Keratinocyte (primary cell): ENCODE measurements around the gene ABCG1. TPM values are rescaled to one million over a fixed set of nuclear protein-coding genes. Genes with fewer than 3 reads are reported as not detected.

Source experiments
- DNase-seq: peaks from one replicate; pipeline ENCODE4 v3.0.0-alpha.2; 2011; ENCODE audit warnings: low read depth, missing footprints, low spot score
- FAIRE-seq: peaks from 2 replicates; lab custom pipeline; 2011; peaks lifted over from hg19 to GRCh38; lab: Jason Lieb, UNC
- H2AFZ ChIP-seq: 2 replicates; pipeline ENCODE4 v1.6.0; 2012; ENCODE audit warnings: low read length, control low read depth, inconsistent platforms; ENCODE audit not compliant: control insufficient read depth
- H3K27ac ChIP-seq: 2 replicates; pipeline ENCODE4 v1.5.1; 2011; ENCODE audit warnings: low read length; ENCODE audit not compliant: control insufficient read depth, insufficient read depth
- H3K27me3 ChIP-seq: 3 replicates; pipeline ENCODE4 v1.6.0; 2011; ENCODE audit warnings: low read length; ENCODE audit not compliant: control insufficient read depth, insufficient read depth; ENCODE audit errors: extremely low read depth
- H3K36me3 ChIP-seq, 2 experiments: 2 replicates in 1 of 2; 3 replicates in 1 of 2; pipeline ENCODE4 v1.5.1; 2011; ENCODE audit warnings: low read length in 2 of 2, mild to moderate bottlenecking in 1 of 2; ENCODE audit not compliant: control insufficient read depth in 2 of 2, insufficient read depth in 2 of 2; ENCODE audit errors: extremely low read depth in 1 of 2
- H3K4me1 ChIP-seq: 3 replicates; pipeline ENCODE4 v1.5.1; 2011; ENCODE audit warnings: low read length; ENCODE audit not compliant: control insufficient read depth, insufficient read depth; ENCODE audit errors: extremely low read depth
- H3K4me2 ChIP-seq: 3 replicates; pipeline ENCODE4 v1.6.0; 2011; ENCODE audit warnings: low read depth, low read length; ENCODE audit not compliant: control insufficient read depth, insufficient read depth; ENCODE audit errors: extremely low read depth
- H3K4me3 ChIP-seq, 3 experiments: fragments of 200-600 bp in 1 of 3; sonication (generic) in 1 of 3; 2 replicates in 2 of 3; 3 replicates in 1 of 3; pipeline ENCODE4 v1.5.1; 2011 to 2016; ENCODE audit warnings: low read length in 3 of 3, mild to moderate bottlenecking in 3 of 3, control low read depth in 2 of 3, inconsistent platforms in 1 of 3, low read depth in 1 of 3, mixed read lengths in 1 of 3, mixed run types in 1 of 3, moderate library complexity in 1 of 3; ENCODE audit not compliant: control insufficient read depth in 2 of 3, insufficient read depth in 2 of 3; ENCODE audit errors: extremely low read depth in 1 of 3
- H3K79me2 ChIP-seq: 2 replicates; pipeline ENCODE4 v1.6.0; 2012; ENCODE audit warnings: low read length; ENCODE audit not compliant: control insufficient read depth, insufficient read depth
- H3K9ac ChIP-seq: 3 replicates; pipeline ENCODE4 v1.6.0; 2011; ENCODE audit warnings: low read length; ENCODE audit not compliant: control insufficient read depth, insufficient read depth; ENCODE audit errors: extremely low read depth
- H3K9me1 ChIP-seq: 3 replicates; pipeline ENCODE4 v1.6.0; 2011; ENCODE audit warnings: low read length; ENCODE audit not compliant: control insufficient read depth, insufficient read depth; ENCODE audit errors: extremely low read depth
- H3K9me3 ChIP-seq: 2 replicates; pipeline ENCODE4 v1.5.1; 2012; ENCODE audit warnings: low read depth, low read length; ENCODE audit not compliant: control insufficient read depth
- H4K20me1 ChIP-seq: 3 replicates; pipeline ENCODE4 v1.6.0; 2011; ENCODE audit warnings: low read length; ENCODE audit not compliant: control insufficient read depth, insufficient read depth; ENCODE audit errors: extremely low read depth
- CTCF ChIP-seq, 3 experiments: IDR thresholded peaks in 1 of 3; conservative IDR thresholded peaks in 1 of 3; optimal IDR thresholded peaks in 1 of 3; 2 replicates in 2 of 3; 3 replicates in 1 of 3; pipeline versions ENCODE3 to v1.5.1; 2011; ENCODE audit warnings: low read length in 3 of 3, mild to moderate bottlenecking in 3 of 3, moderate library complexity in 2 of 3, control low read depth in 1 of 3, inconsistent platforms in 1 of 3; ENCODE audit not compliant: insufficient read depth in 2 of 3; ENCODE audit errors: extremely low read depth in 1 of 3
- EZH2 ChIP-seq: IDR thresholded peaks from one replicate; pipeline ENCODE4 v1.6.1; 2012; ENCODE audit warnings: inconsistent platforms, mild to moderate bottlenecking, low read length, moderate library complexity
- dilution Hi-C: fragments of 300-500 bp; cut with MboI; formaldehyde crosslinking; loops from one replicate; pipeline ENCODE4 v1.7.0; 2020; ENCODE audit warnings: low sequenced_read_pairs; ENCODE audit not compliant: extremely low pct_ligation_motif_present
- polyA plus RNA-seq, 5 experiments: library from polyadenylated mRNA; depleted of rRNA in 3 of 5; stranded (reverse) in 3 of 5; stranded (forward) in 1 of 5; unstranded in 1 of 5; fragments of >200 nt; gene quantifications; 1 replicate in 1 of 5; 2 replicates in 3 of 5; 3 replicates in 1 of 5; pipeline versions ENCODE4 v1.2.1 to v1.2.3, GENCODE V29; 2011 to 2012; ENCODE audit warnings: missing spikeins in 2 of 5, low read depth in 1 of 5, low replicate concordance in 1 of 5

The ABCG1 gene
- polyA plus RNA-seq, 1 donor (not counting 4 experiments of a cell fraction or from before 2014, with no cell fraction given), result 3.3 TPM

GRCh38 chr21:42343963-42344510 lies 125.1 kb downstream of the ABCG1 start:
- H3K9ac ChIP-seq, result no peak overlapping the region
- no peak for FAIRE-seq
- TF ChIP-seq CTCF (optimal IDR thresholded peaks at IDR 0.05 in 1 of 3, IDR thresholded peaks at IDR 0.05 in 1 of 3, conservative IDR thresholded peaks at IDR 0.05 in 1 of 3; ENCODE audit: extremely low read depth in 1 of 3, insufficient read depth in 2 of 3, low read length in 3 of 3) (no peak), EZH2 (no peak)

GRCh38 chr21:42344631-42345030 lies 125.7 kb downstream of the ABCG1 start:
- H3K9me1 ChIP-seq, result no peaks in the 10 kb centered on the region
- no peaks in the 10 kb centered on the region for H3K36me3 ChIP-seq
- no peaks in the 10 kb centered on the region for H3K27me3 ChIP-seq
- H4K20me1 ChIP-seq, result no peaks in the 10 kb centered on the region
- no peak overlapping the region for H3K4me2 ChIP-seq
- no peaks in the 10 kb centered on the region for H3K9me3 ChIP-seq
- H3K27ac ChIP-seq, result no peak overlapping the region
- dilution Hi-C loops, result loop anchor here (10.0 kb wide), 1 partner anchor 80 kb away; no protein-coding TSS in a partner anchor
- FAIRE-seq (no peak), DNase-seq (no peak)
- H3K79me2 ChIP-seq, result no peaks in the 10 kb centered on the region
- H3K4me1 ChIP-seq, result no peaks in the 10 kb centered on the region
- no peak overlapping the region for H2AFZ ChIP-seq
- no peak overlapping the region for H3K4me3 ChIP-seq
- TF ChIP-seq EZH2 (no peak), CTCF (optimal IDR thresholded peaks at IDR 0.05 in 1 of 3, IDR thresholded peaks at IDR 0.05 in 1 of 3, conservative IDR thresholded peaks at IDR 0.05 in 1 of 3; ENCODE audit: extremely low read depth in 1 of 3, insufficient read depth in 2 of 3, low read length in 3 of 3) (no peak)
- no peak overlapping the region for H3K9ac ChIP-seq

More at GRCh38 chr21:42343963-42344510, 125.1 kb downstream of the ABCG1 start:
- Histone ChIP-seq H4K20me1 (no peaks in the 10 kb centered on the region), H3K9me3 (no peaks in the 10 kb centered on the region), H3K27me3 (no peaks in the 10 kb centered on the region), H3K36me3 (no peaks in the 10 kb centered on the region), H3K4me3 (no peak overlapping the region), H3K27ac (no peak overlapping the region), H3K9me1 (no peaks in the 10 kb centered on the region), H2AFZ (no peak overlapping the region), H3K79me2 (no peaks in the 10 kb centered on the region), H3K4me2 (no peak overlapping the region), H3K4me1 (no peaks in the 10 kb centered on the region)
- DNase-seq, result no peak
- dilution Hi-C loops, result loop anchor here (10.0 kb wide), 1 partner anchor 81 kb away; no protein-coding TSS in a partner anchor
